Neural progenitor cell (in vitro differentiated cells): ENCODE measurements around the gene RASGRF2.

Experiments used
- EZH2phosphoT487 ChIP-seq: fragments of 200-600 bp; sonication (generic); IDR thresholded peaks from 2 replicates; pipeline ENCODE4 v1.6.1; 2017; ENCODE audit warnings: antibody characterized with exemption
- TF ChIP-seq, protein P1 (sequence below): fragments of 200-600 bp; sonication (generic); IDR thresholded peaks from 2 replicates; pipeline ENCODE4 v1.5.1; 2017; ENCODE audit warnings: antibody characterized with exemption, mild to moderate bottlenecking

DNA sequence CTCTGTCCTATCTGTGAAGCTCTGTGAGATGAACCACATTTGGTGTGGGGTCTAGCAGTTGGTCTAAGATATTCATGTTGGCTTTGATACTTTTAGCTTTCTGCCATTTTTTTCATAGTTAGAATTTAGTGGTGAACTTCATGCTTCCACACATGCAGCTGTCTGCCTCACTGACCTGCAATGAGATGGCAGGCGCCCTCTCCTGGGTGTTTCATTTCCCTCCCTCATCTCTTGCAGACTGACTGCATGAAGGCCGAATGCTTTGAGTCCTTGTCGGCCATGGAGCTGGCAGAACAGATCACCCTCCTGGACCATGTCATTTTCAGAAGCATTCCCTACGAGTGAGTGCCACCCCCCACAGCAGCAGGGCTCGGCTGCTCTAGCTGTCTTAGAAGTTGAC is 246.8 kb downstream of the RASGRF2 start:
- TF ChIP-seq, protein P1, sequence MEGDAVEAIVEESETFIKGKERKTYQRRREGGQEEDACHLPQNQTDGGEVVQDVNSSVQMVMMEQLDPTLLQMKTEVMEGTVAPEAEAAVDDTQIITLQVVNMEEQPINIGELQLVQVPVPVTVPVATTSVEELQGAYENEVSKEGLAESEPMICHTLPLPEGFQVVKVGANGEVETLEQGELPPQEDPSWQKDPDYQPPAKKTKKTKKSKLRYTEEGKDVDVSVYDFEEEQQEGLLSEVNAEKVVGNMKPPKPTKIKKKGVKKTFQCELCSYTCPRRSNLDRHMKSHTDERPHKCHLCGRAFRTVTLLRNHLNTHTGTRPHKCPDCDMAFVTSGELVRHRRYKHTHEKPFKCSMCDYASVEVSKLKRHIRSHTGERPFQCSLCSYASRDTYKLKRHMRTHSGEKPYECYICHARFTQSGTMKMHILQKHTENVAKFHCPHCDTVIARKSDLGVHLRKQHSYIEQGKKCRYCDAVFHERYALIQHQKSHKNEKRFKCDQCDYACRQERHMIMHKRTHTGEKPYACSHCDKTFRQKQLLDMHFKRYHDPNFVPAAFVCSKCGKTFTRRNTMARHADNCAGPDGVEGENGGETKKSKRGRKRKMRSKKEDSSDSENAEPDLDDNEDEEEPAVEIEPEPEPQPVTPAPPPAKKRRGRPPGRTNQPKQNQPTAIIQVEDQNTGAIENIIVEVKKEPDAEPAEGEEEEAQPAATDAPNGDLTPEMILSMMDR: peak; percentile 48
- TF ChIP-seq EZH2phosphoT487: no peak
